SK-N-SH treated with all-trans-retinoic acid at 6 μM for 48 hours (cell line): ENCODE results near the gene NRXN3.

Source experiments
- ATAC-seq: fragments of 200-7000 bp; cut with Tn5 transposase; 3 replicates; pipeline ENCODE4 v1.9.1; 2020; ENCODE audit warnings: mild to moderate bottlenecking, moderate library complexity
- ARNTL ChIP-seq: fragments of 450-650 bp; formaldehyde crosslinking; IDR thresholded peaks from 2 replicates; pipeline ENCODE4 v1.5.0; 2020; ENCODE audit warnings: low read depth, mild to moderate bottlenecking, moderate library complexity, borderline replicate concordance
- GLIS3 ChIP-seq: fragments of 250-450 bp; sonication (Bioruptor Pico); IDR thresholded peaks from 2 replicates; pipeline ENCODE4 v1.5.0; 2020; ENCODE audit warnings: mild to moderate bottlenecking, moderate library complexity
- ISL1 ChIP-seq: fragments of 250-450 bp; sonication (Bioruptor Pico); IDR thresholded peaks from 2 replicates; pipeline ENCODE4 v2.1.2; 2022; ENCODE audit warnings: mild to moderate bottlenecking, moderate library complexity
- PATZ1 ChIP-seq: fragments of 250-450 bp; sonication (Bioruptor Pico); IDR thresholded peaks from 2 replicates; pipeline ENCODE4 v1.8.0; 2020; ENCODE audit warnings: mild to moderate bottlenecking, moderate library complexity, borderline replicate concordance
- POU6F1 ChIP-seq: fragments of 250-450 bp; sonication (Bioruptor Pico); IDR thresholded peaks from 2 replicates; pipeline ENCODE4 v1.8.0; 2021; ENCODE audit warnings: low read depth, mild to moderate bottlenecking, moderate library complexity, borderline replicate concordance
- RARB ChIP-seq: fragments of 250-450 bp; sonication (Bioruptor Pico); IDR thresholded peaks from 2 replicates; pipeline ENCODE4 v1.8.0; 2021; ENCODE audit warnings: mild to moderate bottlenecking, moderate library complexity
- TCF4 ChIP-seq: fragments of 250-450 bp; sonication (Bioruptor Pico); IDR thresholded peaks from 2 replicates; pipeline ENCODE4 v1.8.0; 2021; ENCODE audit warnings: mild to moderate bottlenecking, moderate library complexity, borderline replicate concordance
- TSHZ2 ChIP-seq: fragments of 250-450 bp; sonication (Bioruptor Pico); IDR thresholded peaks from 2 replicates; pipeline ENCODE4 v1.5.0; 2020; ENCODE audit warnings: mild to moderate bottlenecking, moderate library complexity
- ZC3H10 ChIP-seq: fragments of 250-450 bp; sonication (Bioruptor Pico); IDR thresholded peaks from 2 replicates; pipeline ENCODE4 v1.5.1; 2021; ENCODE audit warnings: mild to moderate bottlenecking, moderate library complexity
- ZFP3 ChIP-seq: fragments of 250-450 bp; sonication (Bioruptor Pico); IDR thresholded peaks from 2 replicates; pipeline ENCODE4 v1.5.0; 2020; ENCODE audit warnings: mild to moderate bottlenecking, moderate library complexity
- ZFP30 ChIP-seq: fragments of 450-650 bp; formaldehyde crosslinking; IDR thresholded peaks from 2 replicates; pipeline ENCODE4 v1.5.0; 2022; ENCODE audit warnings: mild to moderate bottlenecking, moderate library complexity
- ZNF565 ChIP-seq: fragments of 450-650 bp; formaldehyde crosslinking; conservative IDR thresholded peaks from 2 replicates; pipeline ENCODE4 v1.5.0; 2020; ENCODE audit warnings: low read depth, mild to moderate bottlenecking, moderate library complexity
- ZNF8 ChIP-seq: fragments of 450-650 bp; formaldehyde crosslinking; IDR thresholded peaks from 2 replicates; pipeline ENCODE4 v1.5.0; 2020; ENCODE audit warnings: mild to moderate bottlenecking, moderate library complexity
- TF ChIP-seq, protein P1 (sequence below): fragments of 250-450 bp; sonication (Bioruptor Pico); IDR thresholded peaks from 2 replicates; pipeline ENCODE4 v1.5.1; 2021; ENCODE audit warnings: mild to moderate bottlenecking, moderate library complexity
- TF ChIP-seq, protein P2 (sequence below): fragments of 250-450 bp; sonication (Bioruptor Pico); IDR thresholded peaks from 2 replicates; pipeline ENCODE4 v1.5.1; 2020; ENCODE audit warnings: low read depth, mild to moderate bottlenecking, moderate library complexity

Gene NRXN3

GRCh38 chr14:78986989-78987388 is 816.8 kb downstream of the NRXN3 start (continued):
- TF ChIP-seq TSHZ2: no peak

GRCh38 chr14:78989221-78989620 is 819.0 kb downstream of the NRXN3 start:
- no peak for ATAC-seq
- no peak for TF ChIP-seq GLIS3
- TF ChIP-seq, all 23 proteins: peak for 0

DNA sequence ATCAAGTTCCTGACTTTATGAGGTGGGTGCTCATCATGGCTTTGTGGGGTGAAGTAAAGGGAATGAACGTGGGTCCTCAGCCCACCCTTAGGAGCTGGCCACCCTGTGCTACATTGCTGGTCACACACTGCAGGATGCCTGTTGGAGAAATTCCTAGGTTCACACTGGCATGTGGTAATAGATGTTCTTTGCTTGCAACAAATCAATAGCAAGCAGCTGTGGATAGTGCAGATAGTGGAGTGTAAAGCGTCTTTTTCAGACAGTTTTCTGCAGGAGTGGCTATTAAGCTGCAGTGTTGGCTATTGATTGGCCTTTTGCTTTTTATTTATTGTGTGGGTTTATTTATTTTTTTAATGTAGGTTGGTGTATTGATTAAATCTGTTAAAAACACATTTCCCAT is 822.7 kb downstream of the NRXN3 start:
- no peak for TF ChIP-seq TSHZ2
- no peak for TF ChIP-seq ZFP3 (CRISPR knock-in tag)
- no peak for TF ChIP-seq ZNF565 (CRISPR knock-in tag)
- no peak for TF ChIP-seq RARB (CRISPR knock-in tag)
- no peak for TF ChIP-seq PATZ1 (CRISPR knock-in tag)
- TF ChIP-seq TCF4 (CRISPR knock-in tag): no peak
- no peak for TF ChIP-seq ZC3H10 (CRISPR knock-in tag)
- TF ChIP-seq ARNTL: no peak
- no peak for TF ChIP-seq ZFP30 (CRISPR knock-in tag)
- TF ChIP-seq, protein P1, sequence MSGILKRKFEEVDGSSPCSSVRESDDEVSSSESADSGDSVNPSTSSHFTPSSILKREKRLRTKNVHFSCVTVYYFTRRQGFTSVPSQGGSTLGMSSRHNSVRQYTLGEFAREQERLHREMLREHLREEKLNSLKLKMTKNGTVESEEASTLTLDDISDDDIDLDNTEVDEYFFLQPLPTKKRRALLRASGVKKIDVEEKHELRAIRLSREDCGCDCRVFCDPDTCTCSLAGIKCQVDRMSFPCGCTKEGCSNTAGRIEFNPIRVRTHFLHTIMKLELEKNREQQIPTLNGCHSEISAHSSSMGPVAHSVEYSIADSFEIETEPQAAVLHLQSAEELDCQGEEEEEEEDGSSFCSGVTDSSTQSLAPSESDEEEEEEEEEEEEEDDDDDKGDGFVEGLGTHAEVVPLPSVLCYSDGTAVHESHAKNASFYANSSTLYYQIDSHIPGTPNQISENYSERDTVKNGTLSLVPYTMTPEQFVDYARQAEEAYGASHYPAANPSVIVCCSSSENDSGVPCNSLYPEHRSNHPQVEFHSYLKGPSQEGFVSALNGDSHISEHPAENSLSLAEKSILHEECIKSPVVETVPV (CRISPR knock-in tag): no peak
- no peak for ATAC-seq

DNA sequence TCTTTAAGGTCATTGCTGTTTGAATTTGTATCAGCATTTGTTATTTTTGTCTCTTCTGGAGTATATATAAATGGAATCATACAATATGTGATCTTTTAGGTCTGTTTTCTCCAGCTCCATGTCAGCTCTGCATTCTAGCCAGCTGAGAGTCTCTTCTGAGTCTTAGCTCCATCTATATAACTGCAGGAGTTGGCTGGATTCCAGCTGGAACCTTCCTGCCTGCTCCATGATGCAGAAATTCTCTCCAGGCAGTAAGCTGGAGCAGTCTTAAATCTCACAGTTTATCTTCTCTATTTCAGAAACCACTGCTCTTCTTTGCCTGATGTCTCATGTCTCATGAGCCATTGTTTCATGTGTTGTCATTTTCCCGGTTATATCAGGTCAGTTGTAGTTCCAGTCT is 827.6 kb downstream of the NRXN3 start:
- peak; percentile 90 for ATAC-seq
- TF ChIP-seq GLIS3 (no peak), TCF4 (CRISPR knock-in tag) (no peak), ZFP3 (CRISPR knock-in tag) (no peak), ISL1 (CRISPR knock-in tag) (no peak), TSHZ2 (no peak)
- TF ChIP-seq, all 23 proteins: peak for 0

DNA sequence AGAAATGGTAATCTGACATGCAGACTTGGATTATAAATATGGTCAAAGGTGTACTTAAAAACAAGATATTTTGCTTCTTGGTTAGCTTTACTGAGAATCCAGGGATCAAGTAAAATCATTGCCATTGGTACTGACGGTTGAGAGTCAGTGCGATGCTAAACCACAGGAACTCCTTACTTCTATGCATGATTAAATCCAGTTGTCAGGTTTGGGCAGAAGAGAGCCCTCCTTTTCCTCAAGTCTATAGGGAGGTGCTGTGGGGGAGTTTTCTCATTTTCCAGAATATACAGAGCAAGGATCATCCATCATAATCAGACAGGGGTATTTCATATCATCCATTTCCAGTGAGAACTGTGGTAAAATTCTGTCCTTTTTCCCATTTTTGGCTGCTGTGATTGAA is 839.1 kb downstream of the NRXN3 start:
- ATAC-seq: 0 out of 3 replicates have a peak, but pooled peaks have one; percentile 37
- TF ChIP-seq ZNF8 (CRISPR knock-in tag) (no peak), ARNTL (no peak), POU6F1 (CRISPR knock-in tag) (no peak), ZC3H10 (CRISPR knock-in tag) (no peak)
- TF ChIP-seq, protein P1 (CRISPR knock-in tag): no peak
- TF ChIP-seq, protein P2, sequence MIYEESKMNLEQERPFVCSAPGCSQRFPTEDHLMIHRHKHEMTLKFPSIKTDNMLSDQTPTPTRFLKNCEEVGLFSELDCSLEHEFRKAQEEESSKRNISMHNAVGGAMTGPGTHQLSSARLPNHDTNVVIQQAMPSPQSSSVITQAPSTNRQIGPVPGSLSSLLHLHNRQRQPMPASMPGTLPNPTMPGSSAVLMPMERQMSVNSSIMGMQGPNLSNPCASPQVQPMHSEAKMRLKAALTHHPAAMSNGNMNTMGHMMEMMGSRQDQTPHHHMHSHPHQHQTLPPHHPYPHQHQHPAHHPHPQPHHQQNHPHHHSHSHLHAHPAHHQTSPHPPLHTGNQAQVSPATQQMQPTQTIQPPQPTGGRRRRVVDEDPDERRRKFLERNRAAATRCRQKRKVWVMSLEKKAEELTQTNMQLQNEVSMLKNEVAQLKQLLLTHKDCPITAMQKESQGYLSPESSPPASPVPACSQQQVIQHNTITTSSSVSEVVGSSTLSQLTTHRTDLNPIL (CRISPR knock-in tag): no peak
